ELR (cell line): ENCODE data around the gene CSGALNACT2.

Source experiments
- DNase-seq: peaks from one replicate; pipeline ENCODE4 v3.0.0-alpha.2; 2015; ENCODE audit warnings: low read depth

The CSGALNACT2 gene

DNA sequence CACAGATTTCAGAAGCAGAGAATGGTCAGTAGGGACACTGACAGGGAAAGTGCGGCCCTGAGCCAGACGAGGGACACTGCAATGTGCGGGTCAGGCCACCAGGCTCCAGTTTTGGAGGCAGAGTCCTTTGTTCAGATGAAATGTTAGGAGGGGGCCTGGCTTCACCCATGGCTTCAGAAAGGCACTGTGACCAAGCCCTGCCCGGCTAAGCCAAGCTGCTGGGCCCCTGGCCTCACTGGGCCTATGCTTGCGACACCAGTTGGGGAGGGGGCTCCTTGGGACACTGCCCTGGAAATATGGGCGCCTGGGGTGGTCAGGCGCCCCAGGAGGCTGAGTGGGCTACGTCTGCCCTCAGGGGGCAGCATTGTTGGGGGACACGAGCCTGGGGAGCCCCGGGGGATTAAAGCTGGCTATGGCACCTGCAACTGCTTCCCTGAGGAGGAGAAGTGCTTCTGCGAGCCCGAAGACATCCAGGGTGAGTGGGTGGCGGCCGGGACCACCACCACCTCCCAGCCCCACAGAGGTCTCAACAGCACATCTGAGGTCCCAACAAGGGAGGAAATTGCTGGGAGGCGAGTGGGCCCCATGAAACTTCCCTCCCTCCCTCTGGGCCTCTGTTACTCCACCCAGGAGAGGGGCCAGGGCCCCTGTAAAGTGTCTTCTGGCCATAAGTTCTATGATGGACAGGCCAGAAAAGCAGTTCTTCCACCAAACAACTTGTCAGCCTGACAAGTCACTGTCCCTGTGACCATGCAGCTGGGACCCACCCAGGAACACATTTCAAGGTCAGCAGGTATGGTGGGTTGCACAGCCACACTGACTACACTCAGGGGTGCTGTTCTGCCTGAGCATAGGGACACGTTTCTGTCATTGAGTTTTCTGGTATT is 24.8 kb upstream of the CSGALNACT2 start:
- DNase-seq, result no peak

DNA sequence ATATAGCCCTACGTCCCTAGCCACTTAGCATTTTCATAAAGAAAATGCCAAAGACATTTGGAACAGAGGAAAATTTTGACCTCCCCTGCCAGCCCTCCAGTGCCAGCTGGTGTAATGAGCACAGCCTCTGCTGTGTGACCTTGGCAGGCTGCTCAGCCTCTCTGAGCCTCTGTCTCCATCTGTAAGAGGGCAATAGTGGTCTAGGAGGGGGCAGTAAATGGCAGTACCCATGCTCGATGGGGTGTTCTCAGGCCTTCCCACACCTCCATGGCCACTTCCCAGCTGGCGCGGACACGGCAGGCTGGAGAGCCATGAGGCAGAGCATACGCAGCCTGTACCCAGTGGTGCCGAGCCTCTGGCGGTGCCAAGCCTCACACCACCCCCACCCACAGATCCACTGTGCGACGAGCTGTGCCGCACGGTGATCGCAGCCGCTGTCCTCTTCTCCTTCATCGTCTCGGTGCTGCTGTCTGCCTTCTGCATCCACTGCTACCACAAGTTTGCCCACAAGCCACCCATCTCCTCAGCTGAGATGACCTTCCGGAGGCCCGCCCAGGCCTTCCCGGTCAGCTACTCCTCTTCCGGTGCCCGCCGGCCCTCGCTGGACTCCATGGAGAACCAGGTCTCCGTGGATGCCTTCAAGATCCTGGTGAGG is 24.0 kb upstream of the CSGALNACT2 start:
- no peak for DNase-seq

DNA sequence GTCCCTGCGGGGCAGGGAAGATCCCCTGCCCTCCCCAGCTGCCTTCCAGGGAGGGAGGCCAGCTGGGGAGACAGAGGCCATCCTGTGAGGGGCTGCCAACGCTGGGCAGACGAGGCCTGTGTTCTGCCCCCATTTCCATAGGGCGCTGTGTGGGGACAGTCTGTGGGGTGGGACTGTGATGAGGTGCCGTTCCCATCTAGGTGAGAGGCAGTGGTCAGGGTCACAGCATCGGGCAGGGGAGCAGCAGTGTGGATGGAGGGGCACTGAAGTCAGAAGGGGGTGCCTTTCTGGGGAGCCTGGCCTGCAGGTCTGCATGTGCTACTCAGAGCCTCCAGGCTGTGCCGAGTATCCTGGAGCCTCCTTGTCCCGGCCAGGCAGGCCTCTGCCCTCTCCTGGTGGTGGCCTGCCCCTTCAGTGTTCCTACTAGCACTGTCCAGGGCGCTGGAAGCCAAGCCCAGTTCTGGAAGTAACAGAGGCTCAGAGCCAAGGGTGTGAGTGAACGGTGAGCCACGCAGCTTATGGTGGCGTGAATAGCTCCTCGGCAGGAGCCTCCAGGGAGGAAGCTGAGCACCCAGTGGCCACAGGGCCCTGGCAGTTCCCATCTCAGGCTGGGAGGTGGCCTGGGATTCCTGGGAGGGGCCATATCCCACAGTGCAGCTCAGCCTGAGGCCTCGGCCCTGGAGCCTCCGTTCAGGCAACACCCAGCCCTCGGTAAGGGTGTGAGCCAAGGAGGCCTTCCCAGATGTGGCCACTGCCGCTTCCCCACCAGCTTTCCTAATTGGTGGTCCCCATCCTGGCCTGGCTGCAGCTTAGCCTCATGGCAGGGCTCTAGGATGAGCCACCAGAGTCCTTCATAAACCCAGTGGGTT is 23.3 kb upstream of the CSGALNACT2 start:
- DNase-seq, result peak; percentile 34

DNA sequence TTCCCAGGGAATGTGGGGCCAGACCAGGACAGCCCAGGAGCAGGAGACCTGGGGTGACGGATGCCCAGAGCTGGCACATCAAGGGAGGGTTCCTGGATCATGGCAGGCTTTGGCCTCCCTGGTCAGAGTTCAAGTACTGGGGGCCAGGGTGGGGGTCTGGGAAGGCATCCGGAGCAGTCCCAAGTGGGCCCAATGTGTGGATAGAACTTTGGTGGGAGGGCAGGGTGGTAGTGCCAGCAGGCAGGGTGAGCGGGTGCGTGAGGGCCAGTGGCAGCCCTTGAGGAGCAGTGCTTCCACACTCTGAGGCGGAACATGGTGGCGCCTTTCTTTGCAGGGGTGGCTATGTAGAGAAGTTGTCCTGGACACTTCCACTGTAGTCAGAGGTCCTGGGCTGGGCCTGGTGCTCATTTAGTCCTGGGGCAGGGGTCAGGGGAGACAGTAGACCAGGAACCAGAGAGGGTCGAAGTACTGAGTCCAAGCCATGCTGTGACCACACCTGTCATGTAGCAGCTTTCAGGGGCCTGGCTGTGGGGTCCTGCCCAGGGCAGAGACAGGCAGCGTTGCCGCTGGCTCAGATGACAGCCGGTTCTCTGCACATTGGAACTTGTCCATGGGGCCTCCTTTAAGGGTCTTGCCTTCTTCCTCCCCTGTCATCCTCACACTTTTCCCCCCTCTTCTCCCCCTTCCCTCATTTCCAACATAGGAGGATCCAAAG is 22.2 kb upstream of the CSGALNACT2 start:
- no peak for DNase-seq

DNA sequence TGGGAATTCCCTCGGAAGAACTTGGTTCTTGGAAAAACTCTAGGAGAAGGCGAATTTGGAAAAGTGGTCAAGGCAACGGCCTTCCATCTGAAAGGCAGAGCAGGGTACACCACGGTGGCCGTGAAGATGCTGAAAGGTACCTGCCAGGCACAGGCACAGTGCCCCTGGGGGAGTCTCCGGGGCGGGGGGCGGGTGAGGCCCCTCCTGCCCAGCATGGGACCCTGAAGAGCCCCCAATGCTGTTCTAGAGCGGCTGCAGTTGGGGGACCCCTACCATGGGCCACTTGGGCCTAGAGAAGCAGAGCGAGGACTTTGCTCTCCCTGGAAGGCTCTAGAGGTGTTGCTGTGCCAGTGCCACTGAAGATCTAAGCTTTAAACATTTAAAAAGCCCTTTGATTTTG is 21.6 kb upstream of the CSGALNACT2 start:
- no peak for DNase-seq

DNA sequence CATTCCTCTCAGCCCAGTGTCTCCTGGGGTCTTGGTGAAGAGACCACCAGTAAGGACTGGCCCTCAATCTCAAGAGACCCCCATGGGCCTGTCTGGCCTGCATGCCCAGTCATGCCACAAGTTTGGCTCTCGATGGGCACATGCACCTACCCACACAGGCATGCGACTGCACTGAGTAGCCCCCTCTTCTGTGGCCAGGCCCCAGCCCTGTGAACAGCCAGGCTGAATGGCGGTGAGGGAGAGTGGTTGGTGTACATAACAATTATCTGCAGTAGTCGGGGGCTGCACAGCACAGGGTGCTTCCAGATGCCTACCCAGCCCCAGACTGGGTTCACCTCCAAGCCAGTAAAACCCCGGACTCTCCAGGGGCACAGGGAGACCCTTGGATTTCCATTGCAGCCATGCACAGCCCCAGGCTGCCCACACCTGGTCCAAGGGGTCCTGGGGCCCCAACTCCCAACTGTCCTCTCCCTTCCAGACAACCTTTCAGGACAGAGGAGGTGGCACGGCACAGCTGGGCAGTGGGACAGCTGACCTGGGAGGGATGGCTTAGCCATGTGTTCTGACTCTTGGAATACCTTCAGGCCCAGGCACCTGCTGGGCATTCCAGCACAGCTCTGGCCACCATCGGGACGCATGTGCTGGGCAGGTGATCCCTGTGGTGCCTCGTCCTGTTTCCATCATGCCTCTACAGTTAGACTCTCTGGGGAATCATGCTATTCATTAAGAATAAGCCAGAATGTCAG is 21.0 kb upstream of the CSGALNACT2 start:
- no peak for DNase-seq

DNA sequence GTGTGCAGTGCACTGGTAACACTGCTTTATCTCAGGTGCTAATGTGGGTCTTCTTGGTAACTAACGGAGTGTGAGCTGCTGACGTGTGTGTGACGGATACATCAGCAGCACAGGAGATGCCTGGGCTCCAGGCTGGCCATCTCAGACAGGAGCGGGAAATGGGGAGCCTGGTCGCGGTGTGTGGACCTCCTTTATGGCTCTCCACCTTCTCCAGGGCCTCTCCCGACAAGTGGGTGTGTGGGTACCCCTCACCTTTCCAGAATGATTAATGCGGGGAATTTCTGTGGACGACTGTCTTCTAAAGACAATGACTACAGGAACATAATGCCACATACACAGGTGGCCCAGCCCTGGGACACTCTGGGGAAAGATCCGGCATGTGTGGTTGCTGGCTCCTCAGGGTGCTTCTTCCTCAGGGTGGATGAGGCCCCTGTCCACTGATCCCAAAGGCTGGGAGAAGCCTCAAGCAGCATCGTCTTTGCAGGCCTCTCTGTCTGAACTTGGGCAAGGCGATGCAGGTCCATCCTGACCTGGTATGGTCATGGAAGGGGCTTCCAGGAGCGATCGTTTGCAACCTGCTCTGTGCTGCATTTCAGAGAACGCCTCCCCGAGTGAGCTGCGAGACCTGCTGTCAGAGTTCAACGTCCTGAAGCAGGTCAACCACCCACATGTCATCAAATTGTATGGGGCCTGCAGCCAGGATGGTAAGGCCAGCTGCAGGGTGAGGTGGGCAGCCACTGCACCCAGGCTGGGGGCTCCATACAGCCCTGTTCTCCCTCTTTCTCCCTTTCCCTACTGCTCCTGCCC is 20.3 kb upstream of the CSGALNACT2 start:
- DNase-seq, result no peak

DNA sequence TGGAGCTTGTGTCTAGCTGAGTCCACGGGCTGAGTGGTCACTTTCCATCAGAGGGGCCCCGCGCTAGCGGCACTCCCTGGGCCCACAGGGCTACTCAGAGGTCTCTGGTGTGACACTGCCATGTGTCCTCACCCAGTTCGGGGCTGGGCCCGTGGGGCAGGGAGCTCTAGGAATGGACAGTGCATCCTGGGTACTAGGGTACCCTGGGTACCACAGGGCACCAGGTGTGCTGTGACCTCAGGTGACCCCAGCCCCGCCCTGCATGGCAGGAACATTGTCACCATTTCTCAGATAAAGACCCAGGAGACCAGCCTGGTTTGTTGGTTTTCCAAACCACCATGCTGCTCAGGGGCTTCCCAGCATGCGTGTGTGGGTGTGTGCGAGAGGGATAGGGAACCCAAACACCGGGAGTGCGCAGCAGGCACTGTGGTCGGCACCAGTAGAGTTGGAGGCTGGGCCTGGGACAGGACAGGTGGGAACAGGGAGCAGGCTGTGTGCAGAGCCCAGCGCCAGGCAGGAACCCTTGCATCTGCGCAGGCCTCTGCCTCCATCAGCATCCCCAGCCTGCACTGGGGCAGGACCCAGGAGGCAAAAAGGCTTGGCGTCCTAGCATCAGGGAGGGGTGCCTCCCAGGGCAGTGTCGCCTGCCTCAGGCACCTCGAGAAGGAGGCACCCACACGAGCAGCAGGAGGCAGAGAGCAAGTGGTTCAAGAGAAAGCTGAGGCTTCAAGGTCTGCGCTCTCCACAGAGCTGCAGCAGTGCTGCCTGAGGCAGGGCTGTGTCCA is 19.4 kb upstream of the CSGALNACT2 start:
- DNase-seq, result no peak

DNA sequence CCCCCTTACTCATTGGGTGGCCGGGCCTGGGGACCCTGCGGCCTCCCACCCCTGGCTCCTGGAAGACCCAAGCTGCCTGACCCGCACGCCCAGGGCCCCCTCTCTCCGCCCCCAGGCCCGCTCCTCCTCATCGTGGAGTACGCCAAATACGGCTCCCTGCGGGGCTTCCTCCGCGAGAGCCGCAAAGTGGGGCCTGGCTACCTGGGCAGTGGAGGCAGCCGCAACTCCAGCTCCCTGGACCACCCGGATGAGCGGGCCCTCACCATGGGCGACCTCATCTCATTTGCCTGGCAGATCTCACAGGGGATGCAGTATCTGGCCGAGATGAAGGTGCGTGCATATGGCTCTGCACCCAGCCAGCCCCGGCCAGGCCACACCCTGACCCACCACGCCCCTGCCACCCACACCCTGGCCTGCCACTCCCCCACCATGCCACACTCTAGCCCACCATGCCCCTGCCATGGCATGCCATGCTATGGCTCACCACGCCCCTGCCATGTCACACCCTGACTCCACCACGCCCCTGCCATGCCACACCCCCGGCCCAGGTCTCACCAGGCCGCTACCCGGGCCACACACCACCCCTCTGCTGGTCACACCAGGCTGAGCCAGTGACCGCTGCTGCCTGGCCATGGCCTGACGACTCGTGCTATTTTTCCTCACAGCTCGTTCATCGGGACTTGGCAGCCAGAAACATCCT is 18.7 kb upstream of the CSGALNACT2 start:
- no peak for DNase-seq

DNA sequence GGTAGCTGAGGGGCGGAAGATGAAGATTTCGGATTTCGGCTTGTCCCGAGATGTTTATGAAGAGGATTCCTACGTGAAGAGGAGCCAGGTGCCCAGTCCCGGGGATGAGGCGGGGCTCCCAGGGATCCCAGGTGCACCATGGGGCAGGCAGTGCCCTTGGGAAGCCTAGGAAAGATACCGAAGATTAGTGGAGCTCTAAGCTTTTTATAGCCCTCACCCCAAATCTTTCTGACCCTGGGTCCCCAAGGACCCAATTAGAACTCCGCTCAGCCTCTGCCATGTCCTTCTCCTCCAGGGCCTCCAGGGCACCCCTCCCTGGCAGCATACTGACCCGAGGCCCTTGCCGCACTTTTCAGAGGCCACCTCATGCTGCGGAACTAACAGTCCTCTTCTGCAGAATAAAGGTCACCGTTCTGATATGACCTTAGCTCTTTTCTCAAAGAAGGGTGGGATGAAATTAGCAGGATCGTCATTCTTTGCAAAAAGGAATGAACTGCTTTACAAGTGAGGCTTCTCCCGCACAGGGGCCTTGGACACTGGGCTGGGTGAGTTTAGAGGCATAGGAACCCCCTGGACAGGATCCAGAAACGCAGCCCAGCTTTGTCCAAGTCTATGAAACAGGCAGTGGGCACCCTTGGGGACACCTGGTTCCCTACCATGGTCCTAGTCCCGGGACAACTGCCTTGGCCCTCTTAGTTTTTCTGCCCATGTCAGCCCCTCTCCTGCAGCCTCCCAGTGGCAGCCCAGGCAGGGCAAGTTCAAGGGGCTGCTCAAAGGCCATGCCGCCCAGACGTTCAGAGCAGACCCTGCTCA is 17.9 kb upstream of the CSGALNACT2 start:
- no peak for DNase-seq

DNA sequence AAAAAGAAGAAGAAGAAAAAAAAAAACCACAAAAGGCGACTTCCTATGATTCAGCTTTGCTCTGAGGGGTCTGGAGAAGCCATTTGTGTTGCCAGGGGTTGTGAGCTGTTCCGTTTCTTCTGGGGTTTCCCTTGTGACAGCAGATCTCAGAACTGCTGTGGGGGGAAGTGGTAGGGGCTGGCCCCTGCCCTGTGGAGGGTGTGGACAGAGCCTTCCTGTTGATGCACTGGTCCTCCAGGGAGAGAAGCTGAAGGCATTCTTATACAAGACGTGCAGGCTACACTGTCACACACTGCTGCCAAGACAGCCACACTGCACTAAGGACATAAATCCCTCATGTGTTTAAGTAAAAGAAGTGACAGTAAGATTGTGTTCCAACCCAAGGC is 17.3 kb upstream of the CSGALNACT2 start:
- DNase-seq, result peak; percentile 36

DNA sequence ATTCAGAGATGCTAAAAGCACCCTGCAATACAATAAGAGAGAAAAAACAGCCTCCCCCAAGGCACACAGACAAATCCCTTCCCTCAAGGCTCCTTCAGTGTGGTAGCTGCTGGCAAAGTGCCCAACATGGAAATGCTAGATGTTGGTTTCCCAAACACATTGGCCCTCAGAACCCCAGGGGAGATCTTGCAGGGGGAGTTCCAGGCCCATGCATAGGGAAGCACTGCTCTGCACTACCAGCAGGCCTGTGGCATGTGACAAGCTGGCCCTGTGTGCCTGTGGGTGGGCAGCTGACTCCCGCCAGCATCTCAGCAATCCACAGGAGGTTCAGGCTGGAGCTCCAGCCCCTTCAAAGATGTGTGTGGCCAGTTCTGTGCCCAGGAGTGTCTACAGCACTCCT is 16.8 kb upstream of the CSGALNACT2 start:
- DNase-seq, result no peak

DNA sequence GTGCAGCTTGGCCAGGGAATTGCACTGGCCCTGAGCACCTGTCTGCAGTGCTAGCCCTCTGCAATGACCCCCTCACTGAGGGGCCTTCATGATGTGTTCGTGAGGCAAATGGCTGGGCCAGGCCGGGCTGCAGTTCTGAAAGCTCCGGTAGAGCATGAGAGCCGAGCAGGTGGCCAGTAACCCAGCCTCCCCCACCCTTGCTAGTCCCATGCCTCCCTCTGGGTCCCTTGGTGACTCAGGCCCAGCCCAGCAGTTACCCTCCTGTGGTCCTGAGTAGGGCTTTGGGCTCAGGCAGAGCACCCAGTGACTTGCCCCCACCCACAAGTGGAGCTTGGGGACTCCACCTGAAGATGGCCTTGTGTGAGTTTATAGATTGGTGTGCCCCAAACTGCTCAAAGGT is 16.1 kb upstream of the CSGALNACT2 start:
- no peak for DNase-seq

DNA sequence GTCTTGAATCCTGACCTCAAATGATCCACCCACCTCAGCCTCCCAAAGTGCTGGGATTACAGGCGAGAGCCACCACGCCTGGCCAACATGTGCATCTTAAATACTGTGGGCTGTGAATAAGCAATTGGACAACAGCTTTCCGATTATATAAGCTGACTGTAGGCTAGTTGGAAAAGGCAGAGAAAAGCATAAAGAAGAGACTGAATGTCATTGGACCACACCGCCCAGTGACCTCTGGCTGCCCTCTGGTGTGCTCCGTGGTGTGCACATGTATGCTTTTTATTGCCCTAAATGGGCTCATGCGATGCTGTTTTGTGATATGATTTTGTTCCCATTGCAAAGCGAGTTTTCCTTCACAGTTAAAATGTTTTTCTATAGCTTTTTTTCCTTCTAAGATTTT is 15.4 kb upstream of the CSGALNACT2 start:
- DNase-seq, result no peak

DNA sequence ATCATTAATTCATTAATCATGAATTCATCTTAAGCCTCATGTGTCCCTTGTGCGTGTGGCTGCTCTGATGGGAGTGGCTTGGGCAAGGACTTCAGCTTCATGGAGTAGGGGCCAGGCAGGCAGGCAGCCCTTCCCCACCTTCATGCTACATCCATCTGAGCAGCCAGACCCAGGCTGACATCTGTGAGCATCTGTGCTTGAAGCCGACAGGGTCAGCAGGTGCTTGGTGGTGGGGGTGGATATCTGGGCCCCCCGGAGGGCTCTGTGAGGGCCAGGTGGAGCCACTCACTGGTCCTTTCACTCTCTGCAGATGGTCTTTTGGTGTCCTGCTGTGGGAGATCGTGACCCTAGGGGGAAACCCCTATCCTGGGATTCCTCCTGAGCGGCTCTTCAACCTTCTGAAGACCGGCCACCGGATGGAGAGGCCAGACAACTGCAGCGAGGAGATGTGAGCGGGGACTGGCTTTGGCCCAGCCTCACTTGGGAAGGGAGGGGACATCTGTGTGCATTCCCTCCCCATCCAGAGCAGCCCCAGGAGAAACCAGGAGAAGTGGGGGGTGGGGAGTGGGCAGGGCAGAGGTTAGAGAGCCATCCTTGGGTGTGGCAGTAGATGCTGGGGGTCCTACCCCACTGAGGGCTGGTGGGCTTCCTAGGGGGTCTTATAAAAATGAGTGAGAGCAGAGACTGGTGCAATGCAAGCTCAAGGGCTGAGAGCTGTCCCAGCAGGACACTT is 14.7 kb upstream of the CSGALNACT2 start:
- DNase-seq, result no peak

DNA sequence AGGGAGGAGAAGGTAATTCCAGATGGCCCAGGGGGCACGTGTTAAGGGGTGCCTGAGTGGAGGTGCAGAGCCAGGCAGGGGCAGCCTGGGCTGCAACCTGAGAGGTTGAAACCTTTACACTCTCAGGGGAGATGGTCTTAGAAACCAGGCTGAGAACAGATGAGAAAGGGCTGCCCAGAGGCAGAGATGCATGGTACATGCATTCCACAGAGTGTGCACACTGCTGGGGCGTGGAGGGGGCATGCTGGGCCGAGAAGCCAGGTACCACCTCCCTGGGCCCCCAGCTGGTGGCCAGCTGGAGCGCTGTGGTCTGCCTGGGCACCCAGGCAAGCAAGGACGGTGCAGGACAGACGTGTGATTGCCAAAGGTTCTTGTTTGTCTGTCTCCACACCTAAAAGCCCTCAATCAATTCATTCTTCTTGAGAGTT is 14.1 kb upstream of the CSGALNACT2 start:
- no peak for DNase-seq

DNA sequence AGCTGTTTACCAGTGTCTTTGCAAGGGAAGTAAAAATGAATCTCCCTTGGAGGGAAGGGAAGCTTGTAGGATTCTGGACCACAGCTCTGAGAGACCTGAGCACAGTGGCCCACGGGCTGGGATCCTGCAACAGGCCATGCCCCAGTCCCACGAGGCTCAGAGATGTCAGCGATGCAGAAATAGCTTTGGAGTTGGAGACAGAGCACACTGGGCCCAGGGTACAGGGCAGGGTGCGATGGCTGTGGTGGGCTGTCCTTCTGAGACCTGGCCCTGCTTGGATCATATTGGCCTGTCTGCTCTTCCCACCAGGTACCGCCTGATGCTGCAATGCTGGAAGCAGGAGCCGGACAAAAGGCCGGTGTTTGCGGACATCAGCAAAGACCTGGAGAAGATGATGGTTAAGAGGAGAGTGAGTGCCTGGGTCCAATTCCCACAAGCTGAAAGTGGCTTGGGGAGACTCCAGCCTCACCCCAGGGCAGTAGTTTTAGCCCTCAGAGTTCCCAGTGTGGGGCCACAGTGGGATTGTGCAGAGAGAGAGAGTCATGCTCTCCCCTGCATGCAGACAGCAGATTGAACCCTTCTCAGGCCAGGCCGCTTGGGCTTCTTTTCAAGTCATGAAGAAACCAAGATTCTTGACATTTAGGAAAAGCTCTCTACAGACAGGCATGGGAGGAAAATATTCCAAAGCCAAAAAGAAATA is 13.5 kb upstream of the CSGALNACT2 start:
- no peak for DNase-seq
